Measurements from ENCODE around the gene FBRSL1. TPM values are rescaled to one million over a fixed set of nuclear protein-coding genes. Genes with fewer than 3 reads are reported as not detected.

Gene FBRSL1
- total RNA-seq, 1 experiment from 2014 or later = 124 TPM

GRCh38 chr12:132474237-132474741 is 15.7 kb upstream of the FBRSL1 start:
- BruUV-seq (replicated peaks) = no TSS peak
- Histone ChIP-seq H4K20me1 (ENCODE audit: insufficient read depth) (no peaks in the 10 kb centered on the region), H3K4me2 (ENCODE audit: low read length) (no peak overlapping the region), H3K4me1 (ENCODE audit: control insufficient read depth in 1 of 2, insufficient read depth in 2 of 2, low read length in 2 of 2) (peaks cover 0 to 9% of the 10 kb centered on the region in 2 experiments; a peak in 2 of 4 replicates), H3K9ac (ENCODE audit: low read length) (no peak overlapping the region), H3K27me3 (ENCODE audit: insufficient read depth, low read length) (no peaks in the 10 kb centered on the region), H2AFZ (ENCODE audit: low read depth, low read length, poor library complexity, severe bottlenecking) (no peak overlapping the region), H3K36me3 (ENCODE audit: control insufficient read depth in 1 of 2, insufficient read depth in 2 of 2, low read length in 2 of 2) (no peaks in the 10 kb centered on the region), H3K4me3 (replicated peaks in 1 of 2; ENCODE audit: low read depth in 1 of 2, low read length in 2 of 2) (no peak overlapping the region), H3K9me2 (ENCODE audit: insufficient read depth) (no peaks in the 10 kb centered on the region), H3K27ac (ENCODE audit: low read depth, low read length) (no peak overlapping the region; the same call in 1 of the 2 replicates), H3K9me3 (ENCODE audit: control insufficient read depth in 1 of 2, insufficient read depth in 1 of 2, low read depth in 1 of 2, low read length in 2 of 2) (peaks cover 0 to 5% of the 10 kb centered on the region in 2 experiments; a peak in 1 of 4 replicates), H3K79me2 (ENCODE audit: insufficient read depth, low read length) (no peaks in the 10 kb centered on the region)
- TF ChIP-seq CEBPB (IDR thresholded peaks at IDR 0.05; ENCODE audit: low read depth) (no peak), ATF3 (IDR thresholded peaks at IDR 0.05) (no peak), ELF1 (IDR thresholded peaks at IDR 0.05; ENCODE audit: borderline replicate concordance, low read depth) (no peak), EGR1 (IDR thresholded peaks at IDR 0.05; ENCODE audit: low read depth) (no peak), POLR2A (IDR thresholded peaks at IDR 0.05; ENCODE audit: borderline replicate concordance, extremely low read depth, insufficient read depth, insufficient read length) (no peak), RAD21 (IDR thresholded peaks at IDR 0.05; ENCODE audit: low read depth) (no peak), MAX (IDR thresholded peaks at IDR 0.05) (no peak), ZNF274 (IDR thresholded peaks at IDR 0.05; ENCODE audit: low read depth, low read length) (no peak), POLR2AphosphoS5 (IDR thresholded peaks at IDR 0.05; ENCODE audit: low read depth, low read length) (no peak), SRF (IDR thresholded peaks at IDR 0.05; ENCODE audit: low read depth) (no peak), FOSL1 (IDR thresholded peaks at IDR 0.05; ENCODE audit: low read depth) (no peak), REST (IDR thresholded peaks at IDR 0.05; ENCODE audit: low read depth) (no peak), ZBTB33 (IDR thresholded peaks at IDR 0.05; ENCODE audit: extremely low read depth, insufficient replicate concordance, low read length) (no peak), CBX3 (IDR thresholded peaks at IDR 0.05; ENCODE audit: low read depth) (no peak)
- TF ChIP-seq, protein P1, sequence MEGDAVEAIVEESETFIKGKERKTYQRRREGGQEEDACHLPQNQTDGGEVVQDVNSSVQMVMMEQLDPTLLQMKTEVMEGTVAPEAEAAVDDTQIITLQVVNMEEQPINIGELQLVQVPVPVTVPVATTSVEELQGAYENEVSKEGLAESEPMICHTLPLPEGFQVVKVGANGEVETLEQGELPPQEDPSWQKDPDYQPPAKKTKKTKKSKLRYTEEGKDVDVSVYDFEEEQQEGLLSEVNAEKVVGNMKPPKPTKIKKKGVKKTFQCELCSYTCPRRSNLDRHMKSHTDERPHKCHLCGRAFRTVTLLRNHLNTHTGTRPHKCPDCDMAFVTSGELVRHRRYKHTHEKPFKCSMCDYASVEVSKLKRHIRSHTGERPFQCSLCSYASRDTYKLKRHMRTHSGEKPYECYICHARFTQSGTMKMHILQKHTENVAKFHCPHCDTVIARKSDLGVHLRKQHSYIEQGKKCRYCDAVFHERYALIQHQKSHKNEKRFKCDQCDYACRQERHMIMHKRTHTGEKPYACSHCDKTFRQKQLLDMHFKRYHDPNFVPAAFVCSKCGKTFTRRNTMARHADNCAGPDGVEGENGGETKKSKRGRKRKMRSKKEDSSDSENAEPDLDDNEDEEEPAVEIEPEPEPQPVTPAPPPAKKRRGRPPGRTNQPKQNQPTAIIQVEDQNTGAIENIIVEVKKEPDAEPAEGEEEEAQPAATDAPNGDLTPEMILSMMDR (IDR thresholded peaks at IDR 0.05 in 2 of 3, conservative IDR thresholded peaks at IDR 0.05 in 1 of 3; ENCODE audit: borderline replicate concordance in 1 of 3, insufficient read depth in 1 of 3, low read depth in 2 of 3, low read length in 2 of 3) = no peak
- no peak for DNase-seq (ENCODE audit: low read depth, low spot score)
- ChIA-PET POLR2A (no interaction called here), RAD21 (ENCODE audit: low non-redundant PET in 1 of 2, low total read pairs in 2 of 2, uncharacterized antibody in 2 of 2, unreplicated experiment in 2 of 2) (no interaction called here), CTCF (no interaction called here)
- ATAC-seq = peak; percentile 26; the same call in 1 of the 2 replicates
- intact Hi-C loops (cut with micrococcal nuclease) = no loop called here
